A673 (cell line): ENCODE measurements around the gene FAM171A2. TPM values are rescaled to one million over a fixed set of nuclear protein-coding genes. Genes with fewer than 3 reads are reported as not detected.

Experiments used
- BruUV-seq: library from RNA; stranded (reverse); fragments of 400-500 nt; replicated peaks from 2 replicates; lab custom pipeline; 2021; lab: Mats Ljungman, UMichigan
- CTCF ChIA-PET: fragments of 300-600 bp; sonication (Branson Sonifier 250); formaldehyde crosslinking; loops from one replicate; lab custom pipeline; 2022; ENCODE audit warnings: antibody characterized with exemption; lab: Charles Lee
- POLR2A ChIA-PET: fragments of 300-600 bp; sonication (Branson Sonifier 250); formaldehyde crosslinking; loops from one replicate; lab custom pipeline; 2022; ENCODE audit warnings: antibody characterized with exemption; ENCODE audit not compliant: low non-redundant PET; lab: Charles Lee
- DNase-seq: peaks from one replicate; pipeline ENCODE4 v3.0.0-alpha.2; 2015; ENCODE audit warnings: low spot score
- H3K27ac ChIP-seq: fragments of 200-600 bp; sonication (generic); 2 replicates; pipeline ENCODE4 v1.5.1; 2016; ENCODE audit warnings: mixed run types, low read depth, mild to moderate bottlenecking, mixed read lengths, antibody characterized with exemption, low read length; ENCODE audit not compliant: poor library complexity, severe bottlenecking
- H3K27me3 ChIP-seq: fragments of 200-600 bp; sonication (generic); replicated peaks from 2 replicates; pipeline ENCODE4 v1.6.1; 2017; ENCODE audit warnings: mixed run types, low read depth, mild to moderate bottlenecking, mixed read lengths, antibody characterized with exemption, low read length; ENCODE audit not compliant: insufficient read depth, poor library complexity
- H3K36me3 ChIP-seq: fragments of 200-600 bp; sonication (generic); 2 replicates; pipeline ENCODE4 v1.6.1; 2016; ENCODE audit warnings: mixed run types, mild to moderate bottlenecking, mixed read lengths, antibody characterized with exemption, low read length; ENCODE audit not compliant: insufficient read depth, poor library complexity, severe bottlenecking
- H3K4me1 ChIP-seq: fragments of 200-600 bp; sonication (generic); 2 replicates; pipeline ENCODE4 v1.6.1; 2017; ENCODE audit warnings: mixed run types, mild to moderate bottlenecking, mixed read lengths, antibody characterized with exemption, low read length; ENCODE audit not compliant: insufficient read depth, poor library complexity, severe bottlenecking
- H3K4me3 ChIP-seq: fragments of 200-600 bp; sonication (generic); 2 replicates; pipeline ENCODE4 v1.5.1; 2016; ENCODE audit warnings: low read depth, mixed run types, mild to moderate bottlenecking, mixed read lengths, low read length; ENCODE audit not compliant: poor library complexity, severe bottlenecking
- H3K9me3 ChIP-seq: fragments of 200-600 bp; sonication (generic); 2 replicates; pipeline ENCODE4 v1.6.1; 2016; ENCODE audit warnings: mixed run types, low read depth, mild to moderate bottlenecking, mixed read lengths, antibody characterized with exemption, low read length; ENCODE audit not compliant: poor library complexity, severe bottlenecking
- CTCF ChIP-seq: fragments of 300-800, 200-600 bp; sonication (generic); conservative IDR thresholded peaks from 2 replicates; pipeline ENCODE4 v1.5.1; 2017; ENCODE audit warnings: low read depth, mild to moderate bottlenecking, antibody characterized with exemption, low read length, moderate library complexity, mixed read lengths
- EZH2 ChIP-seq: fragments of 200-600 bp; sonication (generic); IDR thresholded peaks from 2 replicates; pipeline ENCODE4 v1.6.1; 2017; ENCODE audit warnings: borderline replicate concordance, low read depth, mild to moderate bottlenecking, mixed read lengths, antibody characterized with exemption, low read length; ENCODE audit not compliant: poor library complexity, severe bottlenecking
- intact Hi-C: fragments of 100-400 bp; cut with micrococcal nuclease; formaldehyde crosslinking; loops from one replicate; pipeline ENCODE4 v1.10.0; 2022; ENCODE audit not compliant: unreplicated experiment
- total RNA-seq: library from RNA; stranded (reverse); gene quantifications from 2 replicates; pipeline ENCODE4 v1.2.3, GENCODE V29; 2021

FAM171A2 gene
- total RNA-seq, 1 experiment from 2014 or later, result 12.8 TPM

GRCh38 chr17:44383363-44383762, 19.7 kb upstream of the FAM171A2 start:
- no peaks in the 10 kb centered on the region for H3K27me3 ChIP-seq
- DNase-seq, result no peak
- no TSS peak for BruUV-seq
- TF ChIP-seq EZH2 (no peak), CTCF (no peak)
- H3K4me3 ChIP-seq, result no peak overlapping the region
- no peaks in the 10 kb centered on the region for H3K4me1 ChIP-seq
- CTCF ChIA-PET, result no interaction called here
- intact Hi-C loops, result no loop called here
- no peaks in the 10 kb centered on the region for H3K36me3 ChIP-seq
- H3K27ac ChIP-seq, result no peak overlapping the region
- no peaks in the 10 kb centered on the region for H3K9me3 ChIP-seq
- POLR2A ChIA-PET, result no interaction called here

- Histone ChIP-seq H3K36me3 (no peaks in the 10 kb centered on the region), H3K9me3 (no peaks in the 10 kb centered on the region), H3K27ac (no peak overlapping the region), H3K27me3 (no peaks in the 10 kb centered on the region), H3K4me1 (no peaks in the 10 kb centered on the region), H3K4me3 (no peak overlapping the region)
- TF ChIP-seq EZH2, result no peak
- TF ChIP-seq CTCF, result no peak
- no peak for DNase-seq
- ChIA-PET POLR2A (no interaction called here), CTCF (no interaction called here)
- no TSS peak for BruUV-seq
- intact Hi-C loops, result no loop called here
Measured at GRCh38 chr17:44382917-44383316, 19.3 kb upstream of the FAM171A2 start.

GRCh38 chr17:44381810-44382305, 18.2 kb upstream of the FAM171A2 start:
- DNase-seq, result no peak
- no peaks in the 10 kb centered on the region for H3K4me1 ChIP-seq
- no peaks in the 10 kb centered on the region for H3K27me3 ChIP-seq
- H3K9me3 ChIP-seq, result no peaks in the 10 kb centered on the region
- TF ChIP-seq CTCF (no peak), EZH2 (no peak)
- POLR2A ChIA-PET, result no interaction called here
- H3K36me3 ChIP-seq, result no peaks in the 10 kb centered on the region
- no peak overlapping the region for H3K4me3 ChIP-seq
- CTCF ChIA-PET, result no interaction called here
- BruUV-seq, result no TSS peak
- no peak overlapping the region for H3K27ac ChIP-seq
- intact Hi-C loops, result no loop called here
